K562 (cell line): ENCODE results near the gene DAP. TPM values are rescaled to one million over a fixed set of nuclear protein-coding genes. Genes with fewer than 3 reads are reported as not detected.

Experiments used
- CCAR2 ChIP-seq: fragments of 200-400 bp; formaldehyde crosslinking; IDR thresholded peaks from 2 replicates; pipeline ENCODE4 v1.6.1; 2017; ENCODE audit warnings: mild to moderate bottlenecking, low read depth, low read length
- HMG20B ChIP-seq: fragments of 250-450 bp; sonication (Bioruptor Pico); IDR thresholded peaks from 2 replicates; pipeline ENCODE4 v1.5.0; 2021; ENCODE audit warnings: mild to moderate bottlenecking
- ILF3 ChIP-seq: fragments of 450-650 bp; IDR thresholded peaks from 2 replicates; pipeline ENCODE4 v1.6.1; 2018; ENCODE audit warnings: antibody characterized with exemption, mild to moderate bottlenecking, moderate library complexity, borderline replicate concordance
- TFAP4 ChIP-seq: sonication (generic); formaldehyde crosslinking; IDR thresholded peaks from 2 replicates; pipeline ENCODE4 v1.8.0; 2022; ENCODE audit warnings: missing genetic modification reagents, mild to moderate bottlenecking, moderate library complexity, borderline replicate concordance
- ZC3H11A ChIP-seq: IDR thresholded peaks from 2 replicates; pipeline ENCODE4 v1.6.1; 2012; ENCODE audit warnings: low read depth, low read length, improper control_type of control experiment
- ZNF24 ChIP-seq: fragments of 450-650 bp; IDR thresholded peaks from 2 replicates; pipeline ENCODE4 v1.6.1; 2016
- ZNF764 ChIP-seq: fragments of 250-450 bp; sonication (Bioruptor Pico); IDR thresholded peaks from 2 replicates; pipeline ENCODE4 v1.4.0; 2020; ENCODE audit warnings: low read depth, mild to moderate bottlenecking, moderate library complexity
- polyA plus RNA-seq, 8 experiments: library from polyadenylated mRNA; depleted of rRNA in 4 of 8; stranded (reverse) in 5 of 8; unstranded in 3 of 8; fragments of >200 nt; fragmentation: Nextera tagmentation in 2 of 8; fragmentation: Illumina TruSeq in 1 of 8; extraction: Ambion mirVana in 2 of 8; extraction: Trizol in 1 of 8; gene quantifications; 2 replicates each; pipeline versions ENCODE4 v1.2.1 to v1.2.3, GENCODE V29; 2011 to 2014; ENCODE audit warnings: inconsistent platforms in 1 of 8, missing spikeins in 1 of 8
- total RNA-seq, 7 experiments: library from RNA; depleted of rRNA in 6 of 7; stranded (reverse); fragments of >200 nt in 6 of 7; fragmentation: Illumina TruSeq in 2 of 7; extraction: Trizol in 2 of 7; gene quantifications; 2 replicates each; pipeline versions ENCODE4 v1.2.1 to v1.2.3, GENCODE V29; 2011 to 2021; ENCODE audit warnings: low replicate concordance in 1 of 7
- TF ChIP-seq, protein P1 (sequence below): fragments of 450-650 bp; IDR thresholded peaks from 2 replicates; pipeline ENCODE4 v1.6.1; 2016; ENCODE audit warnings: mild to moderate bottlenecking, moderate library complexity
- TF ChIP-seq, protein P2 (sequence below), 2 experiments: fragments of 450-650 bp; conservative IDR thresholded peaks; 2 replicates each; pipeline ENCODE4 v1.6.1; 2017; ENCODE audit warnings: mild to moderate bottlenecking in 2 of 2, moderate library complexity in 2 of 2
- TF ChIP-seq, protein P3 (sequence below): fragments of 450-650 bp; IDR thresholded peaks from 2 replicates; pipeline ENCODE4 v1.6.1; 2017; ENCODE audit warnings: mild to moderate bottlenecking, moderate library complexity

DAP gene
- total and polyA plus RNA-seq, 9 of the 15 experiments (the other 6 are each of a cell fraction or from before 2014, with no cell fraction given), result 14.1 to 151 (median 34.5) TPM

DNA sequence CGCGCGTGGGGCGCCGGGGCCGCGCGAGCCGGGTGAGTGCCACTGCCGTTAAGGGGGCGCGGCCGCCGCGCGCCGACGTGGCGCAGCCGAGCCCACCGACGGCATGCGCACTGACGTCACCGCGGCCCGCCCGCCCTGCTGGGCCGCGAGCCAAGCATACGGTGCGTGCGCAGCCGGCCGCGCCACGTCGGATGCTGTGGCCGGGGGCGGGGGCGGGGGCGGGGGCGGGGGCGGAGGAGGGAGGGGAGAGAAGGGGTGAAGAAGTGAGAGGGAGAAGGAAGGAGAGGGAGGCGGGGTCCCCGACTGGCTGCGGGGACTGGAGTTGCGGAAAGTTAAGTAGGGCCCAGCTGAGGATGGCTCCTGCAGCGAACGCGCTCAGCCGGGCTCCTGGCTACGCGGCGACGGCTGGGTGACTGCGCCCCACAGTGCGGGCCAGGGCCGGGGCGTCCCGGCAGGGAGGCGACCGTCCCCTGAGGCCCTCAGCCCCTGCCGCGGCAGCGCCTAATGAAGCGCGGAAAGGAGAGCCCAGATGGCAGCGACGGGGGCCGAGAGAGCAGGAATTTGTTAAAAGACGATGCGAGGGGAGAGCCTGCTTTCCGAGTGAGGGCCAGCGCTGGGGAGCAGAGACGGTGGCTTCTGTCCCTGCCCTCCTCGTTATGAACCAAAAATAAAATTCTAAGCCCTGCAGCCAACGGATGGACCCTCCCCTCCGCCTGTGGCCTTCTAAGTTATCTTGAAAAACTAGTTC lies at the start of gene DAP (continued):
- TF ChIP-seq, protein P1, sequence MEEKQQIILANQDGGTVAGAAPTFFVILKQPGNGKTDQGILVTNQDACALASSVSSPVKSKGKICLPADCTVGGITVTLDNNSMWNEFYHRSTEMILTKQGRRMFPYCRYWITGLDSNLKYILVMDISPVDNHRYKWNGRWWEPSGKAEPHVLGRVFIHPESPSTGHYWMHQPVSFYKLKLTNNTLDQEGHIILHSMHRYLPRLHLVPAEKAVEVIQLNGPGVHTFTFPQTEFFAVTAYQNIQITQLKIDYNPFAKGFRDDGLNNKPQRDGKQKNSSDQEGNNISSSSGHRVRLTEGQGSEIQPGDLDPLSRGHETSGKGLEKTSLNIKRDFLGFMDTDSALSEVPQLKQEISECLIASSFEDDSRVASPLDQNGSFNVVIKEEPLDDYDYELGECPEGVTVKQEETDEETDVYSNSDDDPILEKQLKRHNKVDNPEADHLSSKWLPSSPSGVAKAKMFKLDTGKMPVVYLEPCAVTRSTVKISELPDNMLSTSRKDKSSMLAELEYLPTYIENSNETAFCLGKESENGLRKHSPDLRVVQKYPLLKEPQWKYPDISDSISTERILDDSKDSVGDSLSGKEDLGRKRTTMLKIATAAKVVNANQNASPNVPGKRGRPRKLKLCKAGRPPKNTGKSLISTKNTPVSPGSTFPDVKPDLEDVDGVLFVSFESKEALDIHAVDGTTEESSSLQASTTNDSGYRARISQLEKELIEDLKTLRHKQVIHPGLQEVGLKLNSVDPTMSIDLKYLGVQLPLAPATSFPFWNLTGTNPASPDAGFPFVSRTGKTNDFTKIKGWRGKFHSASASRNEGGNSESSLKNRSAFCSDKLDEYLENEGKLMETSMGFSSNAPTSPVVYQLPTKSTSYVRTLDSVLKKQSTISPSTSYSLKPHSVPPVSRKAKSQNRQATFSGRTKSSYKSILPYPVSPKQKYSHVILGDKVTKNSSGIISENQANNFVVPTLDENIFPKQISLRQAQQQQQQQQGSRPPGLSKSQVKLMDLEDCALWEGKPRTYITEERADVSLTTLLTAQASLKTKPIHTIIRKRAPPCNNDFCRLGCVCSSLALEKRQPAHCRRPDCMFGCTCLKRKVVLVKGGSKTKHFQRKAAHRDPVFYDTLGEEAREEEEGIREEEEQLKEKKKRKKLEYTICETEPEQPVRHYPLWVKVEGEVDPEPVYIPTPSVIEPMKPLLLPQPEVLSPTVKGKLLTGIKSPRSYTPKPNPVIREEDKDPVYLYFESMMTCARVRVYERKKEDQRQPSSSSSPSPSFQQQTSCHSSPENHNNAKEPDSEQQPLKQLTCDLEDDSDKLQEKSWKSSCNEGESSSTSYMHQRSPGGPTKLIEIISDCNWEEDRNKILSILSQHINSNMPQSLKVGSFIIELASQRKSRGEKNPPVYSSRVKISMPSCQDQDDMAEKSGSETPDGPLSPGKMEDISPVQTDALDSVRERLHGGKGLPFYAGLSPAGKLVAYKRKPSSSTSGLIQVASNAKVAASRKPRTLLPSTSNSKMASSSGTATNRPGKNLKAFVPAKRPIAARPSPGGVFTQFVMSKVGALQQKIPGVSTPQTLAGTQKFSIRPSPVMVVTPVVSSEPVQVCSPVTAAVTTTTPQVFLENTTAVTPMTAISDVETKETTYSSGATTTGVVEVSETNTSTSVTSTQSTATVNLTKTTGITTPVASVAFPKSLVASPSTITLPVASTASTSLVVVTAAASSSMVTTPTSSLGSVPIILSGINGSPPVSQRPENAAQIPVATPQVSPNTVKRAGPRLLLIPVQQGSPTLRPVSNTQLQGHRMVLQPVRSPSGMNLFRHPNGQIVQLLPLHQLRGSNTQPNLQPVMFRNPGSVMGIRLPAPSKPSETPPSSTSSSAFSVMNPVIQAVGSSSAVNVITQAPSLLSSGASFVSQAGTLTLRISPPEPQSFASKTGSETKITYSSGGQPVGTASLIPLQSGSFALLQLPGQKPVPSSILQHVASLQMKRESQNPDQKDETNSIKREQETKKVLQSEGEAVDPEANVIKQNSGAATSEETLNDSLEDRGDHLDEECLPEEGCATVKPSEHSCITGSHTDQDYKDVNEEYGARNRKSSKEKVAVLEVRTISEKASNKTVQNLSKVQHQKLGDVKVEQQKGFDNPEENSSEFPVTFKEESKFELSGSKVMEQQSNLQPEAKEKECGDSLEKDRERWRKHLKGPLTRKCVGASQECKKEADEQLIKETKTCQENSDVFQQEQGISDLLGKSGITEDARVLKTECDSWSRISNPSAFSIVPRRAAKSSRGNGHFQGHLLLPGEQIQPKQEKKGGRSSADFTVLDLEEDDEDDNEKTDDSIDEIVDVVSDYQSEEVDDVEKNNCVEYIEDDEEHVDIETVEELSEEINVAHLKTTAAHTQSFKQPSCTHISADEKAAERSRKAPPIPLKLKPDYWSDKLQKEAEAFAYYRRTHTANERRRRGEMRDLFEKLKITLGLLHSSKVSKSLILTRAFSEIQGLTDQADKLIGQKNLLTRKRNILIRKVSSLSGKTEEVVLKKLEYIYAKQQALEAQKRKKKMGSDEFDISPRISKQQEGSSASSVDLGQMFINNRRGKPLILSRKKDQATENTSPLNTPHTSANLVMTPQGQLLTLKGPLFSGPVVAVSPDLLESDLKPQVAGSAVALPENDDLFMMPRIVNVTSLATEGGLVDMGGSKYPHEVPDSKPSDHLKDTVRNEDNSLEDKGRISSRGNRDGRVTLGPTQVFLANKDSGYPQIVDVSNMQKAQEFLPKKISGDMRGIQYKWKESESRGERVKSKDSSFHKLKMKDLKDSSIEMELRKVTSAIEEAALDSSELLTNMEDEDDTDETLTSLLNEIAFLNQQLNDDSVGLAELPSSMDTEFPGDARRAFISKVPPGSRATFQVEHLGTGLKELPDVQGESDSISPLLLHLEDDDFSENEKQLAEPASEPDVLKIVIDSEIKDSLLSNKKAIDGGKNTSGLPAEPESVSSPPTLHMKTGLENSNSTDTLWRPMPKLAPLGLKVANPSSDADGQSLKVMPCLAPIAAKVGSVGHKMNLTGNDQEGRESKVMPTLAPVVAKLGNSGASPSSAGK, result no peak; the same call in 1 of the 2 replicates
- TF ChIP-seq HMG20B (CRISPR knock-in tag), result peak; percentile 92; the same call in 1 of the 2 replicates
- peak; percentile 52; the same call in 1 of the 2 replicates for TF ChIP-seq ZNF764 (CRISPR knock-in tag)
- TF ChIP-seq, protein P2, sequence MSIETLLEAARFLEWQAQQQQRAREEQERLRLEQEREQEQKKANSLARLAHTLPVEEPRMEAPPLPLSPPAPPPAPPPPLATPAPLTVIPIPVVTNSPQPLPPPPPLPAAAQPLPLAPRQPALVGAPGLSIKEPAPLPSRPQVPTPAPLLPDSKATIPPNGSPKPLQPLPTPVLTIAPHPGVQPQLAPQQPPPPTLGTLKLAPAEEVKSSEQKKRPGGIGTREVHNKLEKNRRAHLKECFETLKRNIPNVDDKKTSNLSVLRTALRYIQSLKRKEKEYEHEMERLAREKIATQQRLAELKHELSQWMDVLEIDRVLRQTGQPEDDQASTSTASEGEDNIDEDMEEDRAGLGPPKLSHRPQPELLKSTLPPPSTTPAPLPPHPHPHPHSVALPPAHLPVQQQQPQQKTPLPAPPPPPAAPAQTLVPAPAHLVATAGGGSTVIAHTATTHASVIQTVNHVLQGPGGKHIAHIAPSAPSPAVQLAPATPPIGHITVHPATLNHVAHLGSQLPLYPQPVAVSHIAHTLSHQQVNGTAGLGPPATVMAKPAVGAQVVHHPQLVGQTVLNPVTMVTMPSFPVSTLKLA (conservative IDR thresholded peaks at IDR 0.05), result 0 out of 4 replicates have a peak, but pooled peaks of 1 of the 2 experiments have one; percentile 18
- TF ChIP-seq, protein P3, sequence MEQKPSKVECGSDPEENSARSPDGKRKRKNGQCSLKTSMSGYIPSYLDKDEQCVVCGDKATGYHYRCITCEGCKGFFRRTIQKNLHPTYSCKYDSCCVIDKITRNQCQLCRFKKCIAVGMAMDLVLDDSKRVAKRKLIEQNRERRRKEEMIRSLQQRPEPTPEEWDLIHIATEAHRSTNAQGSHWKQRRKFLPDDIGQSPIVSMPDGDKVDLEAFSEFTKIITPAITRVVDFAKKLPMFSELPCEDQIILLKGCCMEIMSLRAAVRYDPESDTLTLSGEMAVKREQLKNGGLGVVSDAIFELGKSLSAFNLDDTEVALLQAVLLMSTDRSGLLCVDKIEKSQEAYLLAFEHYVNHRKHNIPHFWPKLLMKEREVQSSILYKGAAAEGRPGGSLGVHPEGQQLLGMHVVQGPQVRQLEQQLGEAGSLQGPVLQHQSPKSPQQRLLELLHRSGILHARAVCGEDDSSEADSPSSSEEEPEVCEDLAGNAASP, result no peak
- TF ChIP-seq TFAP4 (CRISPR knock-in tag), result peak; percentile 78; the same call in 1 of the 2 replicates
- peak; percentile 50 for TF ChIP-seq ZNF24
- TF ChIP-seq CCAR2, result no peak
- TF ChIP-seq ZC3H11A, result no peak
- TF ChIP-seq ILF3, result no peak
